ENCODE data around the gene HOXB4.

HOXB4 gene

GRCh38 chr17:48553826-48554225, 24.3 kb downstream of the HOXB4 start:
- no peaks in the 10 kb centered on the region for H3F3A ChIP-seq (ENCODE audit: control insufficient read depth, insufficient read depth)
- no peak overlapping the region for H3K27ac ChIP-seq (ENCODE audit: low read depth, low read length)
- no peaks in the 10 kb centered on the region for H3K79me2 ChIP-seq (ENCODE audit: control insufficient read depth, low read length)
- no peaks in the 10 kb centered on the region for H3K9me3 ChIP-seq (ENCODE audit: control insufficient read depth, insufficient read depth, low read length)
- H3K27me3 ChIP-seq (ENCODE audit: control insufficient read depth, low read length), result peaks cover 3% of the 10 kb centered on the region; the same call in 1 of the 2 replicates
- H3K4me3 ChIP-seq (ENCODE audit: low read length), result no peak overlapping the region
- no peak for TF ChIP-seq EZH2phosphoT487 (IDR thresholded peaks at IDR 0.05; ENCODE audit: borderline replicate concordance, low read length)
- no peak for TF ChIP-seq CTCF (IDR thresholded peaks at IDR 0.05; ENCODE audit: low read depth, low read length, poor library complexity, severe bottlenecking)
- no peaks in the 10 kb centered on the region for H3K9me2 ChIP-seq (replicated peaks; ENCODE audit: control insufficient read depth, low read length)
- H3K4me1 ChIP-seq (ENCODE audit: control insufficient read depth, low read length), result no peaks in the 10 kb centered on the region
- H3K36me3 ChIP-seq (ENCODE audit: control insufficient read depth, low read length), result no peaks in the 10 kb centered on the region
- no peak overlapping the region for H3K4me2 ChIP-seq (ENCODE audit: low read length)
- no peaks in the 10 kb centered on the region for H4K20me1 ChIP-seq (ENCODE audit: control insufficient read depth, insufficient read depth, low read depth, low read length)

- H3K27me3 ChIP-seq (ENCODE audit: control insufficient read depth, low read length), result peaks cover 3% of the 10 kb centered on the region; the same call in 1 of the 2 replicates
Observed at GRCh38 chr17:48553190-48553547, 25.0 kb downstream of the HOXB4 start.

GRCh38 chr17:48552466-48553189, 25.5 kb downstream of the HOXB4 start:
- Histone ChIP-seq H3K9me3 (ENCODE audit: control insufficient read depth, insufficient read depth, low read length) (no peaks in the 10 kb centered on the region), H3K4me1 (ENCODE audit: control insufficient read depth, low read length) (no peaks in the 10 kb centered on the region), H3K9me2 (replicated peaks; ENCODE audit: control insufficient read depth, low read length) (no peaks in the 10 kb centered on the region), H3K27me3 (ENCODE audit: control insufficient read depth, low read length) (peaks cover 3% of the 10 kb centered on the region), H3K4me2 (ENCODE audit: low read length) (no peak overlapping the region), H3K27ac (ENCODE audit: low read depth, low read length) (no peak overlapping the region), H4K20me1 (ENCODE audit: control insufficient read depth, insufficient read depth, low read depth, low read length) (no peaks in the 10 kb centered on the region), H3K4me3 (ENCODE audit: low read length) (no peak overlapping the region), H3F3A (ENCODE audit: control insufficient read depth, insufficient read depth) (no peaks in the 10 kb centered on the region), H3K36me3 (ENCODE audit: control insufficient read depth, low read length) (no peaks in the 10 kb centered on the region), H3K79me2 (ENCODE audit: control insufficient read depth, low read length) (no peaks in the 10 kb centered on the region)
- no peak for TF ChIP-seq CTCF (IDR thresholded peaks at IDR 0.05; ENCODE audit: low read depth, low read length, poor library complexity, severe bottlenecking)
- no peak for TF ChIP-seq EZH2phosphoT487 (IDR thresholded peaks at IDR 0.05; ENCODE audit: borderline replicate concordance, low read length)

More at GRCh38 chr17:48553190-48553547, 25.0 kb downstream of the HOXB4 start:
- no peaks in the 10 kb centered on the region for H3K36me3 ChIP-seq (ENCODE audit: control insufficient read depth, low read length)
- H3K4me1 ChIP-seq (ENCODE audit: control insufficient read depth, low read length), result no peaks in the 10 kb centered on the region
- no peaks in the 10 kb centered on the region for H3K9me3 ChIP-seq (ENCODE audit: control insufficient read depth, insufficient read depth, low read length)
- no peaks in the 10 kb centered on the region for H3K9me2 ChIP-seq (replicated peaks; ENCODE audit: control insufficient read depth, low read length)
- H3K79me2 ChIP-seq (ENCODE audit: control insufficient read depth, low read length), result no peaks in the 10 kb centered on the region
- H3K4me3 ChIP-seq (ENCODE audit: low read length), result no peak overlapping the region
- H3K4me2 ChIP-seq (ENCODE audit: low read length), result no peak overlapping the region
- no peaks in the 10 kb centered on the region for H3F3A ChIP-seq (ENCODE audit: control insufficient read depth, insufficient read depth)
- H3K27ac ChIP-seq (ENCODE audit: low read depth, low read length), result no peak overlapping the region
- TF ChIP-seq EZH2phosphoT487 (IDR thresholded peaks at IDR 0.05; ENCODE audit: borderline replicate concordance, low read length) (no peak), CTCF (IDR thresholded peaks at IDR 0.05; ENCODE audit: low read depth, low read length, poor library complexity, severe bottlenecking) (no peak)
- no peaks in the 10 kb centered on the region for H4K20me1 ChIP-seq (ENCODE audit: control insufficient read depth, insufficient read depth, low read depth, low read length)
